HG02642 (cell line): ENCODE data around the gene MTA3.

Experiments used
- ATAC-seq: cut with Tn5 transposase; IDR thresholded peaks from one replicate; pipeline ENCODE4 v1.9.1; 2021; ENCODE audit warnings: mild to moderate bottlenecking; ENCODE audit not compliant: unreplicated experiment, poor library complexity

MTA3 gene

GRCh38 chr2:42755191-42755880 lies 186.9 kb downstream of the MTA3 start:
- no peak for ATAC-seq

- ATAC-seq: no peak
These were observed 187.8 kb downstream of the MTA3 start for GRCh38 chr2:42756150-42756775.

- ATAC-seq: no peak
These were observed 188.6 kb downstream of the MTA3 start for GRCh38 chr2:42756966-42757513.

GRCh38 chr2:42757981-42758740 lies 189.7 kb downstream of the MTA3 start:
- no peak for ATAC-seq

DNA sequence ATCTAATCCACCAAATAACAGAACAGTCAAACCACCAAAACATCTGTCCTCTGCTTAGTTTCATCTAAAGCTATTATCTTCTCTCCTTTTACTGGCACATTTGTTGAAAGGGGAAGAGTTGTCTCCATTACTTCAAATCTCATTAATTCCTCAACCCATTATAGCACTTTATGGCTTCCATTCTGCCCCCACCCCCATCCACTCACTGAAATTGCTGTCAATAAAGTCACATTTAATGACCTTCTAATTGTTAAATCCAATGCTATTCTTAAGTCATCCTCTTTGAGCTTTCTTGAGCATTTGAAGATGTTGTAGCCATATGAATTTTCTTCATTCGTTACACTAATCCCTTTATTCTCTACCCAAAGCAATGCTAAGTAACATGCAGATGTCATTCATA lies 190.3 kb downstream of the MTA3 start:
- no peak for ATAC-seq

GRCh38 chr2:42761554-42761953 lies 193.1 kb downstream of the MTA3 start:
- ATAC-seq: no peak

DNA sequence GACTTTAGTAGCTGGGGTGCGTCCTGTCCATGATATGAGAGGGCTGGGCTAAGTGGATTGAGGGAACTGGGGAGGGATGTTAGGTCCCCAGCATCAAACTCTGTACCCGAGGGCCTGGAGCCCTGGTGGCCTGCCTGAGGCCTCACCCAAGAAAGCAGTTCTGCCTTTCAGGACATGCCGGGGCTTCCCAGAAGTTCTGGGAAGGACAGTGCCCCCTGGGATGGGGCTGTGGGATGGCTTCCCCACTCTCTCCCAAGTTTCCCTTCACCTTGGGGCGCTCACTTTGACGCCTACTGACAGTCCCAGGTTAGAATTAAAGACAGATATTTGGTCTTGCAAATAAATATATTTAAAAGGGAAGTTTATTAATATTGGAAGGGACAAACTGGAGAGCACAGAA lies 193.7 kb downstream of the MTA3 start:
- ATAC-seq: no peak

GRCh38 chr2:42762823-42763804 lies 194.7 kb downstream of the MTA3 start:
- no peak for ATAC-seq

DNA sequence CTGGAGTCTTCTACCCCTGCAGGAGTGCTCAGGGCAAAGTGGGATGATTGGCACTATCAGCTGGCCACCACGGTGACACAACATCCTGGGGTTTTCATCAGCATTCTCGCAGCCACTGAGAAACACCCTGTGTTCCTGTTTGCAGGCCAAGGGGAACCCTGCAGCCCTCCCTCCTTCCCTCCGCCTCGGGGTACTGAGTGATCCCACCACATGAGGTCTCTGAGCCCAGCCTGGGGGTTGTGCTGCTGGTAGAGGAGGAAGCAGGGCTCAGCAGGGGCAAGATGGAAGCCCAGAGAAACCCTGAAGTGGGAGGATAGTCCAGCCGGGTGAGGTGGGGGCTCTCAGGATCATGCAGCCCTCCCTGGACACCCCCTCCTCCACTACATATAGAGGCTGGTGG lies 195.7 kb downstream of the MTA3 start, which contains the start of gene OXER1:
TSS of gene OXER1 (minus strand) at position 40 of the 400 bp plus-strand sequence. CDS start 73 bp downstream, outside the sequence.
- no peak for ATAC-seq

- ATAC-seq: no peak
These were observed 196.5 kb downstream of the MTA3 start for GRCh38 chr2:42764901-42765300.

- no peak for ATAC-seq
These were observed 197.3 kb downstream of the MTA3 start for GRCh38 chr2:42765686-42766085.

GRCh38 chr2:42767080-42767898 lies 198.9 kb downstream of the MTA3 start:
- no peak for ATAC-seq

DNA sequence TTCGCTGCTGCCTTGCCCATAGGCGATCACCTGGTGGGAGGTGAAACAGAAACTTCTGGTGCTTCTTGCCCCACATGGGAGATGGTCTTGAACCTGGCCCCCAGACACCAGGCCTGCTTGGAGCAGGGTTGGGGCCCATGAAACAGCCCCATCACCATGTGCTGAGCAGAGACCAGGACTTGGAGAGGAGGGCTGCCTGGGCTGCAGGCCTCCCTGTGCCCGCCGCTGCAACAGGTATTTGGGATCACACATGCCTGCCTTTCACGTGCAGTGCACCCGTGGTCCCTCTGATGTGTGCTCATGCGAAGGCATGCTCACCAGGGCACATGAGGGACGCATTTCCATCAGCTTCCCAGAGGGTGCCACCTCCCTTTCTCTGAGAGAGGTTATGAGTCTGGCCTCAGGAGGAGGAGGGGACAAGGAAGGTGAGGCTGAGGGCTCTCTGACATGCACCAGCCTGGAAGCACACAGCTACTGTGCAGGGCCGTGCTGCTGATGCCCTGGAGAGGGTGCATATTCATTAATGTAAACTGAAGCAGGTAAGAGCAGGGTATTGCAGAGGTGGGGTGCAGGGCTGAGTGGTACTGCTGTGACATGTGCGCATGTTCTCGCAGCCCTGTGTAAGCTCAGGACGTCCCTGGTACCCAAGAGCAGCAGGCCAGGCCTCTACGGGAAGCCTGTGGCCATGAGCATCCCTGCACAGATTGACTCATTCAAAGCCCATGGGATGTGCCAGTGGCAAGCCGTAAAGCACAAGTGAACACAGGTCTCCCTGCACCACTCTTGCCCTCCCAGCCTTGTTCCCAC lies 199.7 kb downstream of the MTA3 start:
- no peak for ATAC-seq

GRCh38 chr2:42768706-42769256 lies 200.3 kb downstream of the MTA3 start:
- ATAC-seq: no peak

DNA sequence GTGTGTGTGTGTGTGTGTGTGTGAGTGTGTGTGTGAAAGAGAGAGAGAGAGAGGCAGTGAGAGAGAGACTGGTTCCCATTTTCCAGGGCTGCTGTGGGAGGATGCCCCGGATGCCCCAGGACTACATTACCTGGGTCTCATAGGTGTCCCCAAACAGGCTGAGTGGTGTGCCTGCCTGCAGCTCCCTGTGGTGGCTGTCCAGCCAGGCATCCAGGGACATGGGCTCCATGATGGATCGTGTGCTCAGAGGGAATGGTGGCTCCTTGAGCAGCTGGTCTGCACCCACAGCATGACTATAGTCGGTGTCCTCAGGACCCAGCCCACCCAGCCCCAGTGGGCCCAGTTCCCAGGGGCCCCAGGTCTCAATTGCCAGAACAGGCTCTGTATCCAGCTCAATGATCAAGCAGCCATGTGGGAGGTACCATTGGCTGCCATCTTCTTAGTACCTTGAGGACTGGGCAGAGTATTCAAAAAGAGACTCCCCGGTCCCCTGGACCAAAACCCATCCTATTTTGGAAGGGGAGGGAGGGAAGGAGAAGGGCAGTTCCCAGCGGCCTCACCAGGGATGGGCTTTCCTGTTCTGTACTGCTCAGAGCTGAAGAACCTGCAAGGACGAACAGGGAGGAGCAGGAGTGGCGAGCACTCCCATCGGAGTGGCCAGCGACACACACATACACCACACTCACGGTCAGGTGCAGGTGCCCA lies 201.3 kb downstream of the MTA3 start:
- no peak for ATAC-seq

DNA sequence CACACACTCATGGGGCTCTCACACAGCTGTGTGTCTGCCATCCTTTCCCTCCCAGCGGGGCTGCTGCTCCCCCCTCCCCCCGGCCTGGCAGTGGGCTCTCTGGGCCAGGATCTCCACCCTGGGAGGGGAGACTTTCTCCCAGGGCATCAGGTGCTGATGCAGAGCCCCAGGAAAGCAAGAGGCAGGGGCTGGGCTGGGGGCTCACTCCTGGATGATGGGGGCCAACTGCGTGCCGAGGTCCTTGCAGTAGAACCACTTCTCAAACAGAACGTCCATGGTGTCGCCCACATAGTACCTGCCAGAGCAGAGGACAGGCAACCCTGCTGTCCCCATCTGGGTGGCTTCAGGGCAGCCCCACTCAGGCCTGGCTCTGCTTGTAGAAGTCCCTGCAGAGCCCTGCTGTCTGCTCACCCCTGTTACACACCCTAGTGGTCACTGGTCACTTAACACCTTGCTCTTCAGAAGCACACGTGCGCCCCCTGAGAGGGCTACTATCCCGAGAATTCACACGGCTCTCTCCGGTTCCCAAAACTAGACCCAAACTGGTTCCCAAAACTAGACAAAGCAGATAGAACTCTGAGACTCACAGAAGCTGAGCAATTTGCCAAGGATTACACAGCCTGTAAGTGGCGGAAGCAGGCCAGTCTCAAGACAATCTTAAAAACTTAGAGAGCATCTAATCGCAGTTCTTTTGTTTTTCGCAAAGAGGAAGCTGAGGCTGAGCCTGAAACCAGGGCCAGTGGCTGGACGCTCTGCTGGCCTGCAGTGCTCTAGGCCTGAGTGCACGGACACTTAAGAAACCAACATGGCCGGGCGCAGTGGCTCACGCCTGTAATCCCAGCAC lies 202.1 kb downstream of the MTA3 start:
- peak; percentile 49 for ATAC-seq
